NB4 (cell line): ENCODE results near the gene DOLPP1.

ENCODE experiments used
- DNase-seq: peaks from one replicate; pipeline ENCODE4 v3.0.0; 2010; ENCODE audit warnings: low read depth
- H3K4me3 ChIP-seq: one replicate; pipeline ENCODE4 v1.5.1; 2011; ENCODE audit warnings: mild to moderate bottlenecking, low read depth, low read length, moderate library complexity
- MYC ChIP-seq: IDR thresholded peaks from 2 replicates; pipeline ENCODE4 v1.6.1; 2011; ENCODE audit warnings: low read depth, low read length
- POLR2A ChIP-seq: IDR thresholded peaks from 2 replicates; pipeline ENCODE4 v1.6.1; 2011; ENCODE audit warnings: mild to moderate bottlenecking; ENCODE audit not compliant: insufficient read length; ENCODE audit errors: extremely low read depth
- TF ChIP-seq, protein P1 (sequence below): IDR thresholded peaks from one replicate; pipeline ENCODE4 v1.5.1; 2012; ENCODE audit warnings: low read depth, low read length
- TF ChIP-seq, protein P2 (sequence below): IDR thresholded peaks from 2 replicates; pipeline ENCODE4 v1.6.1; 2011; ENCODE audit warnings: low read depth, low read length

DOLPP1 gene

DNA sequence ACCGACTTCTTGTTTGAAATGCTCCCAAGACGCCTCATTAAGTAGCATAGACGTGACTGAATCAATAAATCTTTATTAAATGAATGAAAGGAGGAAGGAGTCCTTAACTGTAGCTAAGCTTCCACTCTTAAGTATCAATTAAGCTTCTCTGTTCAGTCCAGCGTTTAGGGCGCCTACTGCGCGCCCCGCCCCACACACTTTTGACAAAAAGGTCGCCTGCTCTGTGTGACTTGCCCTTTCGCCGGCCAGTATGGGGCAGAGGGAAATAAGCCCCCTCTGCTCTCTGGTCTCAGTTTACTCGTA, 662 bp upstream of the DOLPP1 start:
- H3K4me3 ChIP-seq, result peak overlapping the region; percentile 51
- DNase-seq, result no peak
- TF ChIP-seq MYC, result no peak
- TF ChIP-seq POLR2A, result no peak
- TF ChIP-seq, protein P1, sequence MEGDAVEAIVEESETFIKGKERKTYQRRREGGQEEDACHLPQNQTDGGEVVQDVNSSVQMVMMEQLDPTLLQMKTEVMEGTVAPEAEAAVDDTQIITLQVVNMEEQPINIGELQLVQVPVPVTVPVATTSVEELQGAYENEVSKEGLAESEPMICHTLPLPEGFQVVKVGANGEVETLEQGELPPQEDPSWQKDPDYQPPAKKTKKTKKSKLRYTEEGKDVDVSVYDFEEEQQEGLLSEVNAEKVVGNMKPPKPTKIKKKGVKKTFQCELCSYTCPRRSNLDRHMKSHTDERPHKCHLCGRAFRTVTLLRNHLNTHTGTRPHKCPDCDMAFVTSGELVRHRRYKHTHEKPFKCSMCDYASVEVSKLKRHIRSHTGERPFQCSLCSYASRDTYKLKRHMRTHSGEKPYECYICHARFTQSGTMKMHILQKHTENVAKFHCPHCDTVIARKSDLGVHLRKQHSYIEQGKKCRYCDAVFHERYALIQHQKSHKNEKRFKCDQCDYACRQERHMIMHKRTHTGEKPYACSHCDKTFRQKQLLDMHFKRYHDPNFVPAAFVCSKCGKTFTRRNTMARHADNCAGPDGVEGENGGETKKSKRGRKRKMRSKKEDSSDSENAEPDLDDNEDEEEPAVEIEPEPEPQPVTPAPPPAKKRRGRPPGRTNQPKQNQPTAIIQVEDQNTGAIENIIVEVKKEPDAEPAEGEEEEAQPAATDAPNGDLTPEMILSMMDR, result no peak
- TF ChIP-seq, protein P2, sequence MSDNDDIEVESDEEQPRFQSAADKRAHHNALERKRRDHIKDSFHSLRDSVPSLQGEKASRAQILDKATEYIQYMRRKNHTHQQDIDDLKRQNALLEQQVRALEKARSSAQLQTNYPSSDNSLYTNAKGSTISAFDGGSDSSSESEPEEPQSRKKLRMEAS, result no peak

DNA sequence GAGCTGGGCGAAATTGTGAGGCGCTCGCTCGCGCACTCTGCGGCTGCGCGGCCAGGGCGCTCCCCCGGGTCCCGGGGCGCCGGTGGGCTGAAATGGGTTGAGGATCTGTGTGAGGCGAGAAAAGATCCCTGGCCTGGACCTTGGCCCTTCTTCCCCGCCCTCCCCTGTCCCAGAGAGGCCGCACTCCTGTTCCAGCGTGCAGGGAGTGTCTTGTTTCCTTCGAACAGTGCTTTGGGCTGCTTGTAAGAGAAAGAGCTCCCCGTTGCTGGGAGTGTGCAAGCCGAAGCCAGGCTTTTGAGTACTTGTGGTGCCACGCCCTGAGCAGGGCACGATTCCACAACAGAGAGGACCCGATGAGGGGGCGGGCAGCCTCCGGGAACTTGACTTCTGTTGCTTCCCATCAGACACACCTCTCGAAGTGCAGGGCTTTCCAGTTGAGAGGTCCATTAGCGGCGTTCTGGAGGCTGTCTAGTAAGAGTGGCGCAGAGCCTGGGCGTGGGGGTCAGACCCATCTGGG, 535 bp downstream of the DOLPP1 start:
- no peak for DNase-seq
- H3K4me3 ChIP-seq, result peak overlapping the region; percentile 85
- TF ChIP-seq, protein P1, result no peak
- TF ChIP-seq MYC (no peak), POLR2A (no peak)
- TF ChIP-seq, protein P2, result no peak

DNA sequence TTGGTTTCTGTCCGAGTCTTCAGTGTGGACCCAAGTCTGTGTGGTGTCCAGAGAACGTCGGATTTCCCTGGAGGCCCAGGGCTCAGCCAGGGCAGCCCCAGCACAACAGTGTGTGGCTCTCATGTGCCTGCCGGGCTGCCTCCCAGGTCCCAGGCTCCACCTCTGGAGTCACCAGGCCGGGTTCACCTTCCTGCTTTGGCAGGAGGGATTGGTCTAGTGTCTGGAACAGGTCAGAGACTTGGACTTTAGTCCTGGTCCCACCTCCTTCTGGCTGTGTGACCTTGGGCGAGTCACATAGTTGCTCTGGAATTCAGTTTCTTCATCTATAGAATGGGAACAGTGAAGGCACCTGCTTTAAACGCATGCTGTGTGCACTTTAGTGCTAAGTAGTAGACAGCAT, 3.2 kb downstream of the DOLPP1 start:
- DNase-seq, result no peak
- TF ChIP-seq, protein P1, result no peak
- H3K4me3 ChIP-seq, result no peak overlapping the region

DNA sequence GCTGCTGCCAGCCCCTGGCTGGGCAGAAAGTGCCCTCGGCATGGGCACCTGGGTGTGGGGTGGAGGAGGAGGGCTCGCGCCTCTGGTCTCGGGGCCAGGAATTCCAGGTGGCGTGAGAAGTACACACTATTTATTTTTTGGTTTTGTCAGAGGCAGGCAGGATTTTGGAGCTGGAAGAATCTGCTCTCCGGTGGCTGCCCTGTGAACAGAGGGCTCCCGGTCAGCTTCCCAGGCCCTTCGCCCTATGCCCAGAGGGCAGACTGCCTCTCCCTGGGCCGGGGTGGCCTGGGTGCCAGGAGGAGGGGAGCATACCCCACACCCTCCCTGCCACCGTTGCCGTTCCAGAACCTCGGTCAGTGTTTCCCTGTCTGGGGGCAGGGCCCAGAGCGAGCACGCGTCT, 8.3 kb downstream of the DOLPP1 start:
- TF ChIP-seq, protein P1, result no peak
- TF ChIP-seq POLR2A (no peak), MYC (no peak)
- TF ChIP-seq, protein P2, result no peak
- no peak for DNase-seq
- H3K4me3 ChIP-seq, result no peak overlapping the region

DNA sequence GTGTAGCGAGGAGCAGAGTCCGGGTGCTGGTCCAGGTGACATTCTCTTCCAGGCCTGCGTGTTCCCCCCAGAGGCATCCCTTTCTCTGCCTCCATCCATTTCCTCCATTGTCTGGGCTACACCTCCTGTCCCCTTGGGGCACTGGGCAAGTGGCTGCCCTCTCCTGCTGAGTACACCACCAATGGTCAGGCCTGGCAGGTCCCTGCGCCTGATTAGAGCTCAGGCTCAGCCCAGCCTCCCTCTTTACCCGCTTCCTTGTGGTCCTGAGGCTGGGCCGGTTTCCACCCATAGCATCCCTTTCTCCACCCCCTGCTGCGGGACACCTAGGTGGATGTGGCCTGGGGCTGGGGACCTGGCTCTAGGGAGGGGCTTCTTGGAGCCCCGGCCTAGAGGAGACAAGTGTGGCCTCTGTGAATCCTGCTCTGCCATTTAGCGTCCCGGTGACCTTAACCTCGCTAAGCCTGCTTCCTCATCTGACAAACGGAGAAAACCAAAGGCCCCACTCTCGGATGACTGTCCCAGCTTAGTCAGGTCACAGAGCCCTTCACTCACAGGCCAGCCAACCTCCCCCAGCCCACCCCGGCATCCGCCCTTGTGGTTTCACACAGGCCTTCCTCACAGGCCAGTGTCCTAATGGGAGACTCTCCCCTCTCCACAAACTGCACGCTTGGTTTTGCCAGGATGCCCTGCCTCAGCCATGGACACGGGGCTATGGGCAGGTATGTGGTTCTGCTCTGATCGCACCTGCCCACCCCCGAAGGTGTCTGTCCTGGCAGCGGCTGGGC, 12.9 kb downstream of the DOLPP1 start:
- peak; percentile 93 for DNase-seq
- no peak overlapping the region for H3K4me3 ChIP-seq
- no peak for TF ChIP-seq POLR2A
- TF ChIP-seq, protein P2, result no peak
- TF ChIP-seq, protein P1, result no peak
- no peak for TF ChIP-seq MYC
